ENCODE results near the gene MID1IP1. TPM values are rescaled to one million over a fixed set of nuclear protein-coding genes. Genes with fewer than 3 reads are reported as not detected.

MID1IP1 gene
- total RNA-seq, 1 donor from 2014 or later, result 61.7 TPM

DNA sequence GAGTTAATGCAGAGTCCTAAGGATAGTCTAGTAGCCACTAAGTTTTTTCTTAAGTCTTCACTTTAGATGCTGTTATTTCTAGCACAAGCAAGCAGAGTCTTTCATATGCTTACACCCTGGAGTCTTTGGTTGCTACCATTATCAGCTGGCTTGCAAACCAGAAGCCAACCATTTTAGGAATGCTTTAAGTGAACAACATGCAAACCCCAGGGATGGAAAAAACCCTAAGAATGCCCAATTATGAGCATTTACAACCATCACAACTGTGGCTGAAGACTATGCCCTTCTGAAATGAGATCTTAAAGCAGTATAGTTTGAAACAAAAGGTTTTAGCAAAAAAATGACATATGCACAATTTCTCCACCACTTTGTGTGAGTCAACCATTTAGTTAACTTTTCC lies 6.6 kb downstream of the MID1IP1 start:
- intact Hi-C loops (cut with micrococcal nuclease), result loop anchor here (5.0 to 10.0 kb wide), 5 partner anchors 69 to 1207 kb away; partner anchors contain the start of gene DYNLT3

DNA sequence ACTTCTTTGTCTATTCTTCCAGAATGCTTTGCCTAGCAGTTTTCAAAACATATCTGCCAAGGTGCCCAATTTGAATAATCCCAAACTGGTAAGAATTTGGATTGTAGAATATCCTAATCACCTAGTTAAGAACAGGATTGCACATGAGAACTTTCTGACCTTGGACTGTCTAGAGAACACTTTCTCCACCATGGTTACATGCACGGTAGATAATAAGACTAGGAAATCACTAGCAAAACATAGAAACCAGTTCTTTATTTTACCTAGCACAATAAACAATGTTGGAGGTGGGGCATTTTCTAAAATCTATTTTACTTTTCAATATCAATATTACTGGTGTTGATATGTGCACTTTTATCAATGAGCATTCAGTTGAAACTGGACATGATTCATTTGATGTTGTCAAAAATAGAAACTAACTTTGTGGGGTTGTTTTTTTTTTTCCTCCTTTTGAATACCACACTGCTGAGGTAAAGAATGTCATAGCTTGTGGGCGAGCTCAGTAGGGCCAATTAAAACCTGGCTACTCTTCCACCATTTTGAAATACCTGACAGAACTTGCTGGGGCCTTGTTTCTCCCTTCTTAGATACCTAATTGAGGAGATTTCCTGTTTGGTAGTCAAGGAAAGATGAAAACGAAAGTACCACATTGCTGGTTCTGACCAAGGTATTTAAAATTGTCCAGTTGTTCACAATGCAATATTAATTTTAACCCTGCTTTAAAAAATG lies 10.4 kb downstream of the MID1IP1 start:
- intact Hi-C loops (cut with micrococcal nuclease), result loop anchor here (2.0 kb wide), 1 partner anchor 1769 kb away; the partner anchor contains the start of gene ATP6AP2

DNA sequence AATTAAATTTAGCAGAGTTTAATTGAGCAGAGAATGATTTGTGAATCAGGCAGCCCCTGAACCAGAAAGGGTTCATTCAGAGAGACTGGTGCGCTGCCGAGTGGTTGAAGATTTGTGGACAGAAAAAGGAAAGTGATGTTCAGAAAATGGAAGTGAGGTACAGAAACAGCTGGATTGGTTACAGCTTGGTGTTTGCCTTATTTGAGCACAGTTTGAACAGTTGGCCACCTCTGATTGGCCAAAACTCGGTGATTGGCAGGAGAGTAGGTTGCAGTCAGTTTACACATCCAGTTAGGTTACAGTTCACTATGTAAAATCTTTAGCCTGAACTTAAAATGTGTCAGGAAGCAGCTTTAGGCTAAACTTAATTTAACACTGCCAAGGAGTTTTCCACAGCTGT lies 14.9 kb downstream of the MID1IP1 start:
- intact Hi-C loops (cut with micrococcal nuclease), result loop anchor here (1.0 kb wide), 2 partner anchors 10 to 15 kb away; partner anchors contain the start of gene MID1IP1

DNA sequence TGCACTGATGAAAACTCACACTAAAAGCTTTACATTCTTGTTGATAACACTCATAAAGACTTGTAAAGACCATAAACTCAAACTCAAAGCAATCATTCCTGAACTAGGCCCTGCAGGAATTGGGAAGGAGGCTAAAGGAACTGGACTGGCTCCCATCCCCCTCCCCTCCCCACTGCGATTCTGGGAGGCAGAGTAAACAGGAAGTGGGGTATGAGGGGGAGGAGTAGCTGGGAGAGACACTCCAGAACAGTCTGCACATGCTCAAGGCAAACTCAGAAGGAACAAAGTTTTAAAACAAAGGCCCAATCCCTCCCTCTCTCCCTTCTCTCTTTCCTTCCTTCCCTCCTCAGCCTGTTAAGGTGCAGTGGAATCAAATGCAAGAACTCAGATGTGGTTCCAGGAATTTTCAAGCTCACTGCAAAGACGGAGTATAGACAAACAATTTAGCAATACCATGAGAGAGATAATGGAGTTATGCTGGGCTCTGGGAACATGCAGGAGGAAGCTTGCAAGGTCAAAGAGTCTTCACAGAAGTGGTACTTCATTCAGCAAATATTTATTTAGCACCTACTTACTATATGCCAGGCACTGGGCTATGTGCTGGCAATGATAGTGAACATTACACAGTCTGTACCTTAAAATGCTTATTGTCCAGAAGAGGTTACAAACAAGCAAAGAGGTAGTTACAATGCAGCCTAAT lies 15.9 kb downstream of the MID1IP1 start:
- intact Hi-C loops (cut with micrococcal nuclease), result no loop called here

DNA sequence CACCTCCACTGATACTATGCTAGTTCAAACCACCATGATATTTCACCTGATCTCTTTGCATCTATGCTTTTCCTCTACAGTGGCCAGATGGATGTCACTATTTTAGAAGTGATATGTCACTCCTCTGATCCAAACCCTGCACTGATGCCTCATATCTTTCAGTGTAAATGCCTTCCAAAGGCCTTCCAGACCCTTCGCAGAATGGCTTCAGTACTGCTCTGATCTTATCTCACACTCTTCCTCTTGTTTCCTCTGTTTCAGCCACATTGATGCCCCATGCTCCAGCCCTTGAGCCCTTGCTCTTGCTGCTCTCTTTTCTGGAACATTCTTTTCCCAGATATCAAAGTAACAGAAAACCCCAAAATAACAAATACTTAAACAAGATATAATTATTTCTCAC lies 17.9 kb downstream of the MID1IP1 start:
- intact Hi-C loops (cut with micrococcal nuclease), result no loop called here

DNA sequence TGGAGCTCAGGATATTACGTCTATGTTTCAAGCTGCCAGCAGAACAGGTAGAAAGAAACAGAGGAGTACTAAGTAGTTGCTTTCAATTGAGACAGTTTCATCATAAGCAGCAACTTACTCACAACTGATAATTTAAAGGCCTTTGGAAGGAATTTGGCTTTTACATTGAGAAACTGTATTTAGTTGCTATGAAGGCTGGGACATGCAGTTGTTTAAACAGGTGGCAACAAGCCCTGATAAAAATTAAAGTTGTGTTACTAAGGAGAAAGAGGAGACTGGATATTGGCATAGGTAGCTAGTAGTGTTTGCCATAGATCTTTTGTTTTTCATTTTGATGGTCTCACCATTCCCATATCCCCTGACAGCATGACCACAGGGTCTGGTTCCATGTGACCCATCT lies 18.4 kb downstream of the MID1IP1 start:
- intact Hi-C loops (cut with micrococcal nuclease), result no loop called here

DNA sequence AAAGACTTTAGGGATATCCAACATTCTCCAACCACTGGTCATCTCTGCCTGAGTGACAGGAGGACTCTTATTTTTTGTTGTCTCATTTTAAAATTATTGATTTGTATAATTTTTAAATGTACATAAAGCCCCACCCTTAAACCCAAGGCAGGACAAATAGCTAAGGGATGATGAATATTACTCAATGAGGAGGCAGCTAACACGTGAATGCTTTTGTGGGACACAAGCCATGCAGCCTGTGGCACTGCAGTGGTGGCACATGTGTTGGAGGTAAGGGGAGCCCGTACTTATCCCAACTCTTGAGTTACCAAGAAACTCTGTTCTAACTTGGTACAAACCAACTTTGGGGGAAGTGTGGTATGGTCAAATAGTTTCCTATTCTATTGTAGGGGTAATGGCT lies 19.5 kb downstream of the MID1IP1 start:
- intact Hi-C loops (cut with micrococcal nuclease), result no loop called here

DNA sequence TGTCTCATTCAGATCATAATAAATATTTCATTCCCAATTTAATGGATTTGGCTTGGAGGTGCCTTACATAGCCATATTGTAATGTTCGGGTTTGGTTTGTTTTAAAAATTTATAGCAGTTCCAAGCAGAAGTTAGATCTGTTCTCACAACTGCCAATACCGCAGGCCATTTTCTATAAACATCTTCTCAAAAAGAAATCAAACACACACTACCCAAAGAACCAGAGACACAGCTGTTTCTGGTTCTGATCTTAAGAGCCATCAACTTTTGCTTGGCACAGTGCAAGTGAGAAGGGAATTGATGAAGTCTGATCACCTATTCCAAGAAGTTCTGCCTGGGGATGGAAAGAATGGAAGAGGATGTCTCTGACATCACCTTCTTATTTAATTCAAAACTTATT lies 22.9 kb downstream of the MID1IP1 start:
- intact Hi-C loops (cut with micrococcal nuclease), result no loop called here

DNA sequence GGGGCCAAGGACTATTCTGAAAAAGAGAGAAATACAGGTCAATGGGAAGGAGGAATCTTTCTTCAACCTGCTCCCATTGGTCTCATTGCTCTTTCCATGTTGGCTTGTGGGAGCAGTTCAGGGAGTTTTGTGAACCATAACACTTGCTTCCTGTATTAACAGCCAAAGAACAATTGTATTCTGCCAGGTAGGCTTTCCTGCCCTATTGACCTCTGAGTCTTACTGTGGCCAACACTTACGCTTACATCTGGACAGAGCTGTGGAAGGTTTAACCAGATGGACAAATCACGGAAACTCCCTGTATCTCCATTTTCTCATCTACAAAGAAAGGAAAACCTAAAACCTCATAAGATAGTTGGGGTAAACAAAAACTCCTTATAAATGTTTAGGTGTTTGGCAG lies 30.7 kb downstream of the MID1IP1 start:
- intact Hi-C loops (cut with micrococcal nuclease), result no loop called here

DNA sequence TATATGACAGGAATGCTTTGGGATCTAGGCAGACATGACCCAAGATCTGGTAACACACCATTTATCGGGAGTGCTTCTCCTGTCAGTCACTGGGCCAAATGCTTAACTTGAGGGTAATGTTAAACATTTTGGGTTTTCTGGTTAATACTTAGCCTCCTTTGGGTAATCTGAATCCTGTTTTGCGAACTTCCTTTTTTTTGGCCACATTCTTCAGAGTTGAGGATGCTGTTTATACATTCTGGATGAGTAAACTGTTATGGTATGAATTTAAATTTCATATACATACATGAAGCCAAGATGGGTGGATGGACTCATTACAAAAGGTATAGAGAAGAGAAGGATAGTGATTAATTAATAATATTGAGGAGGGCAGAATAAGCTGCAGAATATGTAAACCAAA lies 36.1 kb downstream of the MID1IP1 start:
- intact Hi-C loops (cut with micrococcal nuclease), result no loop called here

DNA sequence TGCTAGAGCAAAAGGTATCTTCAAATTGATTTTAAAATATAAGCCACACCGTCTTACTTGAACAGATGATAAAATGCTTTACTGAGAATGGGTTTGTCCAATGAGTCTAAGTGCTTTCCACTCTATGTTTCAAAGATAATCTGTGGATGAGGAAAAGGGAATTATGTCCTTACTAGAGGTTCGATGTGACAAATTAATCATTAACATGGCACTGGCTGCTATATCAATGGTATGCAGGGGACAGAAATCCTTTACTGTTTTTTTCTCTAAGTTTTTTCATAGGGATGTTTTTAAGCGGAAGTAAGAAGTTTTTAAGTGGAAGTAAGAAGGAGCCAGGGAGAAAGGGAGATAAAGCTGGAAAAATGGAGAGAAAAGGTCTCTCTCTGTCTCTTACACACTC lies 38.0 kb downstream of the MID1IP1 start:
- intact Hi-C loops (cut with micrococcal nuclease), result no loop called here

DNA sequence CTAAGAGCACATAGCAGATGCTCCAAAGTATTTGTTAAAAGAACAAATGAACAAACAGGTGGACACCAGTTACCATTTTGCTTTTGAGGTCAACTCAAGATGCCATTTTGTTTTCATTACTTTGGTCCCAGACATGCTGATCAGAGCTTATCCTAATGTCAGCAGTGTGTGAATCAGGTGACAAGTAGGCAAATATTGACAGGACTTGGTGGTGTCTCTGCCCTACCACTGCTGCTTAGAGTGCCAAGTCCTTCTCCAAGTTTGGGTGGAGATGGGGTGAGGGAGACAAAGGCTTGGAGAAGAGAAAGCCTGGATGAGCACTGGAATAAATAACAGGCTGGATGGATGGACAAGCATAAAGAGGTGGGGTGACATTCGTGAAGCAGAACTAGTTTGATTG lies 38.7 kb downstream of the MID1IP1 start:
- intact Hi-C loops (cut with micrococcal nuclease), result no loop called here

DNA sequence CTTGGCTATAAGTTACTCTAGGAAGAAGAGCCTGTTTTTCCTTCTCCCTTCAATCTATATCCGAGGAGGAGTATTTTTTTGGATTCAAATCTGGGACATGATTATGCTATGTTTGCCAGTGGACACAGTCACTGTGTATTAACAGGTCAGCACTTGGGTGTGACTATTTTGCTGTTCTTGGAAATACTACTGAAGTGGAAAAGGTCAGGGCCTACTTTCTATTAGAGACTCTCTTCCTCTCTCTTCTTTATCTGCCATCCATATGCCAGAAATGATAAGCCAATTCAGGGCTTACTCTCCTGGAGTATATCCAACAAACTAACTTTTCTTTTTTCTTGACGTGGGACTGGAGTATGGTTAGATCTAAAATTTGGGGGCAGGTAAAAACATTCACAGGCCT lies 40.5 kb downstream of the MID1IP1 start:
- intact Hi-C loops (cut with micrococcal nuclease), result no loop called here

DNA sequence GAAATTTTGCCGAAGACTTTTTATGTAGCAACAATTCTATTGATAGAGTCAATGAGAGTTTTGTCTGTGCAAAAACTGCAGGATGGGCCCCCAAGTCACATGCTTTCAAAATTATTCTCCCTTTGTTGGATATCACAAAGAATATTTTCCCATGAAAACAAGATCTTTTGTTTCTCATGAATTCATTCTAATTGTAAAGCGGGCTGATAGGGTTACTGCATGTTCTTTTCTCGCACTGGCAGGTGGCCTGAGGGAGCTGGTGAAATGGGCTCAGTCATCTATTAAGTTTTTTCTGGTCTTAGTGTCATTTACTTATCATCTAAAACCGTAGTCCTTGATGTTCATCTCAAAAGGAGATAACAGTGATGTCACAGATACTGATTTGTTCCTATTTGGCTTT lies 44.2 kb downstream of the MID1IP1 start:
- intact Hi-C loops (cut with micrococcal nuclease), result no loop called here

DNA sequence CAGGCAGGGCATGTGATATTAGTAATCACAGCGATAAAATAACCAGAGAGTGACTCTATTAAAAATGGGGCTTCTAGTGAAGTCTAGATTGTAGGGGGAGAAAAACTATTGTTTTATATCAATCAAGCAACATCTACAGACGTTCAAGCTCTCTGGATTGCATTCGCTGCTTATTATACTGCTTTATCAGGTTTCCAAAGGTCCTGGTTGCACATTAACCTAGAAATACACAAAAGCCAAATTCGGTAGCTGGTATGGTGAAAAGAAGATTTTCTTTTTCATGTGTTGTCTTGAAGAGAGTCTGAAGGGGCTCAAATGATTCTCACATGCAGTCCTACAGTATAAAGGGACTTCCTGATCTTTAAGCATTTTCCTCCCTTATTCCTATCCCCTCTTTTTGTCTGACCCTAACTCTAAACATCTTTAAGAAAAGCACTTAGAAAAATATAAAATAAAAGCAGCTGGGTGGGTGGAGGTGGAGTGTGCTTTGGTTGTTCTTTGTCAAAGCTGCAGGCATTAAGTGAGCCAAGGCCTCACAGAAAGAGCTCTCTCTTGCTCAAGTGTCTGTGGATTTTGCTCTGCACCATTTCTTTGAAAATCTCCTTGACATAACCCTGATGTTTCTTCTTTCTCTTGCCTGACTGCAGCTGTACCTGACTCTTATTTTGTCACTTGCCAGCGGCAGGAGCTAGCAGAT lies 46.1 kb downstream of the MID1IP1 start:
- intact Hi-C loops (cut with micrococcal nuclease), result no loop called here

DNA sequence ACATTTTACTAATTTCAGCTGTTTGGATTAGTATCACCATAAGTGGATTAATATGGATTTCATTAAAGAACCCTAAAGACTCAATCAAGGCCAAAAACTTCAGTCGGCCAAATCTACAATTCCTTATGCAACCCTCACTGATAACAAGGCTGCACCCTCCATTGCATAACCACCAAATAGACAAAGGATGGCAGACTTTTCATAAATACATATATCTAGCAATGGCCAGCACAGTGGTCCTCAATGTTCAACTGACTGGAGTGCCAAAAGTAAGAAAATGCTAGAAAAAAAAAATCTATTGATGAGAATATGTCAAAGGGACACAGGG lies 46.6 kb downstream of the MID1IP1 start:
- intact Hi-C loops (cut with micrococcal nuclease), result no loop called here

DNA sequence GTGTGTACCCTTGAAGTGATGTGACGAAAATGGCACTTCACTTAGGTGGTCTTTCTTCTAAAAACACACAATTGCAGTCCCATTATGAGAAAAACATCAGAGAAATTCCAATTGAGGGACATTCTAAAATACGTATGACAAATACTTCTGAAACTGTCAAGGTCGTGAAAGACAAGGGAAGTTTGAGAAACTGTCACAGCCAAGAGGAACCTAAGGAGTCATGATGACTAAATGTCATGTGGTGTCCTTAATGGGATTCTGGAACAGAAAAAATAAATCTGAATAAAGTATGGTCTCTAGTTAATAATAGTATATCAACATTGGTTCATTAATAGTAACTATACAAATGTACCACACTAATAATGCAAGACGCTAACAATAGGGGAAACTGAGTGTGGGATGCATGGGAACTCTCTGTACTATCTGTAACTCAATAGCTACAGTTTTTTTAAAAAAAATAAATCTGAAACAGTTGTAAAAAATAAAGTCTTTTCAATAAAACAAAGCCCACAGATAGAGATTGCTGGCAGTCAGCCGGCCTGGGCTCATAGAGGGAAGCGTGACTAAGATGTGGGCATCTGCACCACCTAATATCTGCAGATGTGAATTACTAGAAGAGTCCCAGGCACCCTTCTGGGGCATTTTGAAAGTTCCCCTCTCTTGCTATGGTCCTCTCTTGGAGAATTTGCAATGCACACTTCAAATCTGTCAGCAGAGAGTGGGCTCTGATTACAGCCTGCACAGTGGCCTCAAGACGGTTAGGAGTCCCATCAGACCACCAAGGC lies 47.6 kb downstream of the MID1IP1 start:
- intact Hi-C loops (cut with micrococcal nuclease), result no loop called here

DNA sequence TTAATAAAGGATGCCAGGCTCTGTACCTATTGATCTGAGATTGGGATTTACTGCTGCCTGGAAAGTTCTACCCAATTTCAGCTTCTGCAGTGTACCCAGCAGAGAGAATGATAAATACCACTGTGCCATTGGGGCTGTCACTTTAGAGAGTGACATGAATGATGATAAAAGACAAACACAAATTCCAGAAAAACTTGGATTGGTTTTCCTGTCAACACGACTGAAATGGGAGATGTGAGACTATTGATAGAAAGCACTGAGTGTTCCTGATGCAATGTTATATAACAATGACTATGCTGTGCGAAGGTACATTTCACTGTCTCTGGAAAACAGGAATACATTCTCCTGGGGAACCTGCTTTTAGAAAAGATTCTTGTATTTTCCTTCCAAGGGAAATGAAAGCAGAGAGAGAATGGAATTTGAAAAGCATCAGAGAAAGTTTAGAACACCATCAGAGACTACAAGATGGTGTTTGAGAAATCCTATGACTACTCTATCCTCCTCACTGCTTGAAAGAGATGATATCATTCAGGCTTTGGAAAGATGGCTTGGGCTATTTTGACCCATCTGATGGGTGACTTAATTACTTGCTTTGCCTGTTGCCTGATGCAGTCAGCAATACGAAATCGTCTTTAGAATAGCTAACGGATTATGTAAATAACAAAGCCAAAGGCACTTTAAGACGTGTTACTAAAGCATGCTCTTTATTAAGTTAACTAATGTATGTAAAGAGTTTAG lies 49.7 kb downstream of the MID1IP1 start:
- intact Hi-C loops (cut with micrococcal nuclease), result no loop called here

DNA sequence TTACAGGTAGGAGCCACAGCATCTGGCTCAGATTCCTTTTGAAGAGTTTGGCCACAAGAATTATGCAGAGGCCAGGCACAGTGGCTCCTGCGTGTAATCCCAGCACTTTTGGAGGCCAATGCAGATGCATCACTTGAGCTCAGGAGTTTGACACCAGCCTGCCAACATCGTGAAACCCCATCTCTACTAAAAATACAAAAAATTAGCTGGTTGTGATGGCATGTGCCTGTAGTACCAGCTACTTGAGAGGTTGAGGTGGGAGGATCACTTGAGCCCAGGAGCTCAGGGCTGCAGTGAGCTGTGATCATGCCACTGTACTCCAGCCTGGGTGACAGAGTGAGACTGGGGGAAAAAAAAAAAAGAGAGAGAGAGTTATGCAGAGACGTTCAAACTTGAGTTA lies 53.0 kb downstream of the MID1IP1 start:
- intact Hi-C loops (cut with micrococcal nuclease), result no loop called here
